SH-SY5Y (cell line): ENCODE measurements around the gene ZNF592.

Experiments
- GATA2 ChIP-seq: IDR thresholded peaks from 2 replicates; pipeline ENCODE4 v1.6.1; 2011; ENCODE audit warnings: mild to moderate bottlenecking, low read depth, low read length
- GATA3 ChIP-seq: IDR thresholded peaks from 2 replicates; pipeline ENCODE4 v1.6.1; 2011; ENCODE audit warnings: low read depth, mild to moderate bottlenecking, low read length, moderate library complexity

GRCh38 chr15:84766461-84767035 is 18.2 kb downstream of the ZNF592 start:
- TF ChIP-seq GATA3 (no peak), GATA2 (no peak)
